GM10248 (cell line): ENCODE data around the gene RBBP6.

Source experiments
- CTCF ChIA-PET: fragments of 300-600 bp; sonication (Branson Sonifier 250); formaldehyde crosslinking; extraction: SDS; loops from one replicate; lab custom pipeline; 2021; ENCODE audit warnings: antibody characterized with exemption; lab: Yijun Ruan, JAX
- POLR2A ChIA-PET: fragments of 350-650 bp; sonication (Branson Sonifier 250); formaldehyde crosslinking; extraction: SDS; loops from one replicate; lab custom pipeline; 2020; ENCODE audit warnings: antibody characterized with exemption; lab: Yijun Ruan, JAX
- DNase-seq: peaks from one replicate; pipeline ENCODE4 v3.0.0; 2012; ENCODE audit errors: extremely low spot score
- TF ChIP-seq, protein P1 (sequence below): IDR thresholded peaks from 2 replicates; pipeline ENCODE4 v1.5.1; 2012; ENCODE audit warnings: mild to moderate bottlenecking, low read depth; ENCODE audit errors: extremely low read depth, missing control alignments, control extremely low read depth

RBBP6 gene

DNA sequence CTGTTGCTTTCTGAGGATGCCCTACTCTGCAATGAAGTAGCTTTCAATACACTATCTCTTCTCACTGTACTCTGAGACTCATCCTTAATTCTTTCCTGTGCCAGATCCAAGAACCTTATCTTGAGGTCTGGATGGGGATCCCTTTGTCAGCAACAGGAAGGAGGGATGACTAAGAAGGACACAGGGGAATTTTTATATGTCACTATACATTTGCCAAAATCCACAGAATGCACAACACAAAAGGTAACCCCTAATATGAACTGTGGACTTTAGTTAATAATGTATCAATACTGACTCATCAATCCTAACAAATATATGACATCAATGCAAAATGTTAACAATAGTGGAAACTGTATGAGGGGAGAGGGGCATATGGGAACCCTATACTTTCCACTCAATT lies 4.7 kb upstream of the RBBP6 start:
- ChIA-PET CTCF (interaction anchor here (0.8 to 1.4 kb wide), 2 partner anchors 8 to 17 kb away, joined by 3 to 4 read pairs; no protein-coding TSS in a partner anchor), POLR2A (no interaction called here)
- no peak for DNase-seq
- TF ChIP-seq, protein P1, sequence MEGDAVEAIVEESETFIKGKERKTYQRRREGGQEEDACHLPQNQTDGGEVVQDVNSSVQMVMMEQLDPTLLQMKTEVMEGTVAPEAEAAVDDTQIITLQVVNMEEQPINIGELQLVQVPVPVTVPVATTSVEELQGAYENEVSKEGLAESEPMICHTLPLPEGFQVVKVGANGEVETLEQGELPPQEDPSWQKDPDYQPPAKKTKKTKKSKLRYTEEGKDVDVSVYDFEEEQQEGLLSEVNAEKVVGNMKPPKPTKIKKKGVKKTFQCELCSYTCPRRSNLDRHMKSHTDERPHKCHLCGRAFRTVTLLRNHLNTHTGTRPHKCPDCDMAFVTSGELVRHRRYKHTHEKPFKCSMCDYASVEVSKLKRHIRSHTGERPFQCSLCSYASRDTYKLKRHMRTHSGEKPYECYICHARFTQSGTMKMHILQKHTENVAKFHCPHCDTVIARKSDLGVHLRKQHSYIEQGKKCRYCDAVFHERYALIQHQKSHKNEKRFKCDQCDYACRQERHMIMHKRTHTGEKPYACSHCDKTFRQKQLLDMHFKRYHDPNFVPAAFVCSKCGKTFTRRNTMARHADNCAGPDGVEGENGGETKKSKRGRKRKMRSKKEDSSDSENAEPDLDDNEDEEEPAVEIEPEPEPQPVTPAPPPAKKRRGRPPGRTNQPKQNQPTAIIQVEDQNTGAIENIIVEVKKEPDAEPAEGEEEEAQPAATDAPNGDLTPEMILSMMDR = no peak

DNA sequence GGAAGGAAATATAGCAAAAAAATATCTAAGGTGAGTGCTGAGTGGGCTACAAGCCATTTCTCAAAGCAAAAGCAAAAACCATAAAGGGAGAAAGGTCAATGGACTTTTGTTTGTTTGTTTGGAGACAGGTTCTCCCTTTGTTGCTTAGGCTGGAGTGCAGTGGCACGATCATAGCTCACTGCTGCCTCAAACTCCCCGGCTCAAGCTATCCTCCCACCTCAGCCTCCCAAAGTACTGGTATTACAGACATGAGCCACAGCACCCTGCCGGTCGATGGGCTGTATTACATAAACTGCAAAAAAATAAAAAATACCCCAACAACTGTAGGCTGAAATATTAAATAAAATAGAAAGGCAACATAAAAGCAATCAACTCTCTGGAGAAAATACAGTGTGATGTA lies 3.5 kb upstream of the RBBP6 start:
- no peak for DNase-seq
- ChIA-PET POLR2A (no interaction called here), CTCF (interaction anchor here (1.2 to 1.7 kb wide), 3 partner anchors 19 to 22 kb away, joined by 3 to 6 read pairs (median 4); no protein-coding TSS in a partner anchor)
- TF ChIP-seq, protein P1 = no peak

DNA sequence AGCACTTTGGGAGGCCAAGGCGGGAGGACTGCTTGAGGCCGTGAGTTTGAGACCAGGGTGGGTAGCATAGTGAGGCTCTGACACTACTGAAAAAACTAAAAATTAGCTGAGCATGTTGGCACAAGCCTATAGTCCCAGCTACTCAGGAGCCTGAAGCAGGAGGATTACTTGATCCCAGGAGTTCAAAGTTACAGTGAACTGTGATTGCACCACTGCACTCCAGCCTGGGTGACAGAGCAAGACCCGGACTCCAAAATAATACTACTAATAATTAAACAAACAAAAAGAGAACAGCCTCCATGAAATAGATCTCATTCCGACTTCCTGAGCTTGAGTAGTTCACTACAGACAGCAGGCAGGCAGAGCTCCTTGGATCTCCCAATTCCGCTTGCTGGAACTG lies 2.7 kb upstream of the RBBP6 start:
- TF ChIP-seq, protein P1 = no peak
- ChIA-PET CTCF (interaction anchor here (1.0 to 1.7 kb wide), 3 partner anchors 8 to 19 kb away, joined by 4 to 6 read pairs (median 5); no protein-coding TSS in a partner anchor), POLR2A (no interaction called here)
- DNase-seq = no peak

DNA sequence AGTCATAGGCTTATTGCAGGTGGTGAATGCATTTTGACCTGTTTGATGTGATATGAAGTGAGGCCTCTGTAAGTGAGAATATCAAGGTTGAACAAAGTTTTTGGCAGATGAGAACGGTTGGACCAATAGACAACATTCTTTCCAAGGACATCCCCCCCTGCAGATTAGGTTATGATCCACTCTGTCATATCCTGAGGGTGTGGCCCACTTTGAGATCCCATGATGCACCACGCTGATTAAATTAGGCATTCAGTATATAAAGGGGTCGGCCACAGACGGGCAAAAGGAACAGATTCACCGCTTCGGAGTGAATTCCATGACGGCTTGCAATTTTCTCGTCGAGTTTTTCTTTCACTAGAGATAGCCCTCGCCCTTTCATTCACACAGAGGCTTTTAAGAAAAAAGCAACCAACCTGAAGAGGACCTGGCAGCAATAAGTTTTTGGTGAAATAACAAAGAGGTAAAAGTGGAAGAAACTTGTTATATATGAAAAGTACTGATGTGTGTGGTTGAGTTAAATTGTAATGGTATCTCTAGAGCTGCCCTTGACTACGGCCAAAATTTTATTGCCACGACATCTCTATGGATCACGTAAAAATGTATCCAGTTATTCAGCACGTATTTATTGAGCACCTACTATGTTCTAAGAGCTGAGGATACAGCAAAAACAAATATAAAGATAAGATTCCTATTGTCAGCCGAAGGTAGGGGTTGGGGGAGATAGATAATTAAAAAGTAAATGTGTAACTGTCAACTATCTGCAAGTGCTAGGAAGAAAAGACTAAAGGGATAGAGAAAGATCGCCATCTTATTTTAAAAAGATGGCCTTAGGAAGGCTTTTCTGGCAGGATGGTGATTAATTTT lies 1.7 kb upstream of the RBBP6 start:
- no peak for DNase-seq
- CTCF ChIA-PET = interaction anchor here (0.9 to 2.4 kb wide), 6 partner anchors 9 to 21 kb away, joined by 3 to 7 read pairs (median 4); no protein-coding TSS in a partner anchor
- POLR2A ChIA-PET = no interaction called here
- TF ChIP-seq, protein P1 = no peak

DNA sequence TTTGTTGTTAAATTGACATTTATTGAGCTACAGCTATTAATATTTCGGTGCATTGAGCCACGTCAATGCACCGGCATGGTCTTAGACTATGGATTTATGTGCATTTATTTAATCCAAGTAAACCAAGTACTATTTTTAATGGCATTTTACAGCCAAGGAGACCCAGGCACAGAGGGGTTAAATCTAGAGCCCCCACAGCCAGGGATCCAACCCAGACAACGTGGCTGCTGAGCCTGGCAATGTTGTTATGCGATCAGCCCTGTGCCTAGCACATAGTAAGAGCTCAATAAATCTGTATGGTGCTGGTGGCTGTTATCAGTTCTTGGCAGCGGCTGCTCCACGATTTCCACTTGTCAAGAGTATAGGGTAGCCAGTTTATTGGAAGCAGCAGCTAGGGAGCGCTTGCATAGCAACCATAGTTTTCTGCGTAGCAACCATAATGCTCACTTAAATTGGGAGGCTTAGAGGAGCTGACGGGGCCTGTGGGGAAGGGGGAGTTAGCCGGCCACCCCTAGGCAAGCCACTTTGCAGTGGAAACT lies 541 bp upstream of the RBBP6 start:
- TF ChIP-seq, protein P1 = no peak
- ChIA-PET POLR2A (no interaction called here), CTCF (interaction anchor here (0.8 to 4.2 kb wide), 11 partner anchors 9 to 407 kb away, joined by 3 to 20 read pairs (median 3); no protein-coding TSS in a partner anchor)
- no peak for DNase-seq

DNA sequence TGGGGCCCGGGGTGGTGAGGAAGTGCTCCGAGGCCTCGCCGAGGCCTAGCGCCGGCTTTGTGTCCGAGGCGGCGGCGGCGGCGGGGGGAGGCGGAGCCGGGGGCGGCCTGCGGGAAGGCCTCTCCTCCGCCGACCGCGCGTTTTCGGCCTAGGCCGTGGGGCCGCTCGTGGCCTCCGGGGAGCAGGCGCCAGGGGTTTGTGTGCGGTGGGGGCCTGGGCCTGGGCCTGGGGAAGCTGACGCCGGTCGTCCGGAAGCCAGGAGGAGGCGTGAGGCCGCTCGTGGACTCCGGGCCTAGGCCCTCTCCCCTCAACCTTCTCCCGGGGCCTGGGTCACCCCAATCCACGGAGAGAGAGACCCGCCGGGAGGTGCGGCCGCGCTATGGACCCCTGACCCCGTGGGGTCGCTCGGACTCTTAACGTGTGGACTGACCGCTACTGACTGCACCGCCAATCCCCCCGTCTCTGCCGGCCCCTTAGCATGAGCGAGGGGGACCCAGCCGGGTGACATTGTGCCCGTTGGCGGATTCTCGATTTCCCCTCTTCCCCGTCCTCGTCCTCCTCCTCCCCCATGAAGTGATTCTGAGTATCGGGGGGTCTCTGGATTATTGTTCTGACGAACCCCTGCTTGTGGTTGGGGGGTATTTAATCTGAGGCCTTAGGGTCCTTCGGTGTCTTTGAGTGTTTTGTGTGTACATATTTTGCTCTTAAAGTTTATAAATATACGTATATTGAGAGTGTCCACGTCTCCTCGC lies 660 bp downstream of the RBBP6 start:
- POLR2A ChIA-PET = interaction anchor here (1.1 kb wide), 1 partner anchor 9 kb away, joined by 4 read pairs; no protein-coding TSS in a partner anchor
- no peak for DNase-seq
- TF ChIP-seq, protein P1 = no peak
- CTCF ChIA-PET = interaction anchor here (2.4 to 4.2 kb wide), 2 partner anchors 12 to 13 kb away, joined by 7 to 20 read pairs; no protein-coding TSS in a partner anchor
